NCI-H128 (cell line): ENCODE measurements around the gene EI24.

Source experiments
- DNase-seq: peaks from one replicate; lab custom pipeline; 2025; ENCODE audit not compliant: unreplicated experiment; lab: John Stamatoyannopoulos, UW

Gene EI24

DNA sequence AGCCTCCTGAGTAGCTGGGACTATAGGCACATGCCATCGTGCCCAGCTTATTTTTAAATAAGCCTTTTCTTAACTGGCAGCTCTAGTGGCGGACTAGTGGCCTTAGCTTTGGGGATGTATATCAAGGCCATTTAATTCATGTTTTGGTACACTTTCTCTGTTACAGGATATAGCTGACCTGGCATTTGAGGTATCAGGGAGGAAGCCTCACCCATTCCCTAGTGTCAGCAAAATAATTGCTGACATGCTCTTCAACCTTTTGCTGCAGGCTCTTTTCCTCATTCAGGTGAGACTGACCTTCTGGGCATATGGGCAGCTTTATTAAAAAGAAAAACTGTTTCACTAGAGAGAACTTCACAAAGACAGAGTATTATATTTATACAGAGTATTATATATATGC, 9.5 kb downstream of the EI24 start:
- no peak for DNase-seq

DNA sequence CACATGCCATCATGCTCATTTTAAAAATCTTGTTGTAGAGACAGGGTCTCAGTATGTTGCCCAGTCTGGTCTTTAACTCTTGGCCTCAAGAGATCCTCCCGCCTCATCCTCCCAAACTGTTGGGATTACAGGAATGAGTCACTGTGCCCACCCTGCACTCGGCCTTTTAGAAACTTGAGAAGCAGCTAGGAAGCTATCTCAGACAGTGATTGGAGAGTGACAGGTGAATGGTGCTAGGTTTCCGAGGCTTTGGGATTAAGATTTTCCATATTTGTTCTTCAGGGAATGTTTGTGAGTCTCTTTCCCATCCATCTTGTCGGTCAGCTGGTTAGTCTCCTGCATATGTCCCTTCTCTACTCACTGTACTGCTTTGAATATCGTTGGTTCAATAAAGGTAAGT, 10.5 kb downstream of the EI24 start:
- DNase-seq: no peak

GRCh38 chr11:125583496-125583895, 14.2 kb downstream of the EI24 start:
- DNase-seq: no peak

DNA sequence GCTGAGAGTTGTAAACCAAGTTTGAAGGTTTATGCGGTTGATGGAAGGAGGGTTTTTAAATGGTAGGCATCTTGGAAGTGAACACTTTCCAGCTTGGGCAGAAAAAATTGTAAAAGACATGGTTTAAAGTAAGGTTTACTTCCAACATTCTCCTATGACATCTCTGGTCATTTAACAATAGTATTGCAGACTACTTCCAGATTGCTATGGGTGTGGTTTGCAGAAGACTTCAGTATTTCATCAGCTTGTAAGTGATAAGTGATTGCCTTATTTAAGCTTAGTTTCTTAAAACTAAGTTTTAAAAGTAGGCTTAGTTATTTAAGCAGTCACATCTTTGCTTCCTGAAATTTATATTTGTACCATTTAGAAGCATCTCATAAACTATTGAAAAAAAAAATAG, 16.2 kb downstream of the EI24 start:
- no peak for DNase-seq

GRCh38 chr11:125586623-125587022, 17.3 kb downstream of the EI24 start:
- no peak for DNase-seq

DNA sequence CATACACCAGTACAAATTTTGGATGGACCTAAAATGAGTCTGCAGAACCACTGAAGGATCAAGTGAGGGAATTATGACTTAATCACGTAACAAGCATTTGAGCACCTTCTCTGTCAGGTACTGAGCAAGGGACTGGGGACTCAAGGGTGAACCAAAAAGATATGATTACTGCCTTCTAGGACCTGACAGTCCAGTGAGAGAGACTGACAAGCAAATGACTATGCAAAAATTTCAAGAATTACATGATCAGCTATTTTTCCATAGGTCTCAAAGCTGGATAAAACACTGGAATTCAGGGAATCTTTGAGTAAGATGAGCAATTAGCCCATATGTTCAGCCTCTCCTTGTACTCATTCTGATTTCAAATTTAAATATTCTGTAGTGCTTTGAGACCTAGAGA, 18.2 kb downstream of the EI24 start:
- no peak for DNase-seq

DNA sequence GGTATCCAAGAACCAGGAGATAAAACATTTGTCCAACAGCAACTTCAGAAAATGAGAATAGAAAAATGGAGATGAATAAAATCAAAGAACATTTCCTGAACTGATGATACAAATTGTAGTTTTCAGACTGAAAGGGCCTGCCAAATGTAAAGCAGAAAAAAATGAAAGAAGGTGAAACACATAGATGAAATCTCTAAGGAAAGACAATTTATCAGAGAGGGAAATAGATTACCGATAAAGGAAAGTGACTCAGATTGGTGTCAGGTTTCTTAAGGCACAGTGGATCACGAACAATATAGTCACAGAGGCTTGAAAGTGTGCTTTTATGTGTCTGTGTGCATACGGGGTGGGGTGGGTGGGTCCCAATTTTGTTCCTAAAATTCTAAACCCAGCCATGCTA, 19.2 kb downstream of the EI24 start:
- no peak for DNase-seq

DNA sequence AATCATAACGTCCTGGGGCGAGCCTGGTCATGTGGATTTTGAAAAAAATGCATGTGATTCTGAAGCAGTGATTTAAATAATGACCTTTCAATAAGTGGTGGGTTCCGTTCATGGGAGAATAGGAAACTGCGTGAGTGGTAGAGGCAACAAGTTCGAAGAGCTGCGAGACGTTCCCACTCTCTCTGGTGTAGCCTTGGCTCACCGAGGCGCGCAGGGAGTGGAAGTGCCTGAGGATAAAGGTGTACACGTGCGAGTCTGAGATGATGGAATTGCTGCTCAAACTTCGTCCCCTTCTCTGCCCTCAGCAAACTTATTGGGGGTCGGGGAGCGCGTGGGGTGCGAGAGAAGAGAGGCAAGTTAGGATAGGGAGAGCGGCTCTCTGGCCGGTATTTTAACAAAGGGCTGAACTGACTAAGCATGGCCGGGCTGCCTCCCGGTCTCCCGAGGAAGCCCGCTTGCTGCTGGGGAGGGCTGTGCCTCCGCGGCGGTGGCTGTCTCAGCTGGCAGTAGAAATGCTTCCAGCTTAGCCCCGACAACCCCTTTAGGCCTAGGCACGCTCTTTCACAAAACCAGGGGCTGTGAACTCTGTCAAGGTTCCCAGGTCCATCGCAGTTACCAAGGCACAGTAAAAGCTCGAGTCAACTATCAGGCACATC, 22.5 kb downstream of the EI24 start:
- no peak for DNase-seq

DNA sequence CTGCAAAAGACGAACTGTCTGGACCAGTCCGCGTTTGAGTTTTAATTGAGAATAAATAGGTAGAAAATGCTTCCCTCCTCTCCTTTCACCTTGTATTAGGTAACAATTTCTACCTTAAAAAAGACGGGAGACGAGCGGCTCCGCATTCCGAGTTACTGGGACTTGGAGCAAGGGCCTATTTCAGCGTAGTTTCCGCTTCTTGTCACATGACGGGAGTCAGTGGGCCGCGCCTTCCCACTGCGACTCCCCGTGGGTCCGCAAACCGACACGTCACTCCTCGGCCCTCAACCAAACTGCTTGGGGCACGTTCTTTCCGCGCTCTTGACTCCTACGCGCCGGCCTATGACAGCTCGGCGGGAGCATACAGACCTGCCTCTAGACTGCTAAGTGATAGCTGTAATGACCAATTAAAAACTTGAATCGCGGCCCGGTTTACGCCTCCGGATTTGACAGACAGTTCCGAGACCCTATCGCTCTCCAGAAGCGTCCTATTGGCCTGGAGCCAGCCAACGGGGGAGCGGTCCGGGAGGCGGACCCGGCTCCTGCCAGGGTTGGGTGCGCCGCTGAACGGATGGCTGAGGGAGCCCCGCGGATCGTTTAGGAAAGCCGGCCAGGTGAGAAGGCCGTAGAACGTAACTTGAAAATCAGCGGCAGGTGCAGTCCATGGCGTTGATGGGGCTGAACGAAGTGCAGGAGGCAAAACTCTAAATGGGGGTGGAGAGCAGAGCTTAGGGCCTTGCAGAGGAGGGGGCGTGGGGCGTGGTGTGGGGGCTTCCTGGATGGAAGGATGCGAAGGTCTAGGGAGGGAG, 23.2 kb downstream of the EI24 start, which contains the start of gene STT3A:
TSS of gene STT3A (plus strand) at position 548 of the 809 bp plus-strand sequence. CDS start 3,064 bp downstream, outside the sequence.
- DNase-seq: peak; percentile 98

- DNase-seq: no peak
Observed at GRCh38 chr11:125593114-125593820, 24.0 kb downstream of the EI24 start.

GRCh38 chr11:125594958-125595357, 25.7 kb downstream of the EI24 start:
- DNase-seq: no peak

DNA sequence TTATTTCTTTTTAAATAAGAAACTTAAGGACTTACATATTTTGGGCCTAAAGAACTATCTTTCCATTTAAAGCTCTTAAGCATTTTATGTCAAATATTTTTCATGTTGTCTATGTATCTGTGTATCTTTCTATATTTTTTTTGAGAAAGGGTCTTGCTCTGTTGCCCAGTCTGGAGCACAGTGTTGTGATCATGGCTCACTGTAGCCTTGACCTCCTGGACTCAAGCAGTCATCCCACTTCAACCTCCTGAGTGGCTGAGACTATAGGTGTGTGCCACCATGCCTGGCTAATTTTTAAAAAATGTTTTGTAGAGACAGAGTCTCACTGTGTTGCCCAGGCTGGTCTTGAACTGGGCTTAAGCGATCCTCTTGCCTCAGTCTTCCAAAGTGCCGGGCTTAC, 31.4 kb downstream of the EI24 start:
- no peak for DNase-seq

DNA sequence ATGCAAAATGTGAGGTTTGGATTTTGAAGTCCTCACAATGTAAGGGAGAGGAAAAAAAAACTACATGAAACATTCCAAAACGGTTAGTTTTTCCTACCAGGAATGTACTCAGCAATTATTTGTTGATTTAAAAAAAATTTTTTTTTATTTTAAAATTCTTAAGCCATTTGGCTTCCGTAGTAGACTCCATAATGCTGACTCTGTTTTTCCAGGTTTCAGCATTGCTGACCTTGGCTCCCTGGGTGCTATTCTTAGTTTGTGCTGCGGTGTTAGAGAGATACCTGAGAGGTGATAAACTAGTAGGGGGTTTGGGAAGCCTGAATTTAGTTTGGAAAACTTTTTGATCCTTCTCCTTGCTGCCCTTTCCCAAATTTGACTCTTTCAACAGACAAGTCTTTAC, 33.9 kb downstream of the EI24 start:
- no peak for DNase-seq

- no peak for DNase-seq
Observed at GRCh38 chr11:125605417-125605816, 36.1 kb downstream of the EI24 start.

- no peak for DNase-seq
Observed at GRCh38 chr11:125609545-125609944, 40.3 kb downstream of the EI24 start.

- DNase-seq: no peak
Observed at GRCh38 chr11:125618383-125618782, 49.1 kb downstream of the EI24 start.

- no peak for DNase-seq
Observed at GRCh38 chr11:125621995-125622394, 52.7 kb downstream of the EI24 start.

DNA sequence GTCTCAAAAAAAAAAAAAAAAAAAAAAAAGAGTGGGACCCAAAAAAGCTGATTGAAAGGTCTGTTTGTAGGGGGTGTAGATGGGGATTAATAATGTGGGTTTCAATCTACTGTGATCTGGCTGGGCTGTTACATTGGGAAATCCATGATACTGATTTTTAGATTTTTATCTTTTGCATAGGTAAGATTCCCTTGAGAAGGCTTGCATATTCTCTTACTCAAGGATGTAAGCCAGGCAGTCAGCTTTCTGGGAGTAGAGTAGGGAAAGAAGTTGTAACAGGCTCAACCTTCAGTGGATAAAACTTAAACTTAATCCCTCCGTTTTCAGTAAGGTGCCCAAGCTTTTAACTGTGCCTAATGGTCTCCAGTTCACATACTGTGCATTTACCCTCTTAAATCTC, 53.8 kb downstream of the EI24 start:
- DNase-seq: no peak

DNA sequence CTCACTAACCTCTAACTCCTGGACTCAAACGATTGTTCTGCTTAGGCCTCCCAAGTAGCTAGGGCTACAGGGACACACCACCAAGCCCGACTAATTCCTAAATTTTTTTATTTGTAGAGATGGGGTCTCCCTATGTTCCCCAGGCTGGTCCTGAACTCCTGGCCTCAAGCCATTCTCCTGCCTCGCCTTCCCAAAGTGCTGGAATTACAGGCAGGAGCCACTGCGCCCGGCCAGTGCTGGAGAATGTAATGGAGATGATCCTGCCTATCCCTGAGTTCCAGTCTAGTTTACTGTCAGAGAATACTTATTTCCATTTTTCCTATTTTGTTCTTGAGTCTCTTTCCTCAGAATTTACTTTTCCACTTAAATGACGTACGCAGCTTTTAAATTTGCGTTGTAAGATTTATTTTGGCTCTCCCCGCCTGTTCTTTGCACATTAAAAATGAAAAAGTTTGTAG, 55.5 kb downstream of the EI24 start, which contains the start of gene CHEK1:
TSS of gene CHEK1 (plus strand) at position 408 of the 458 bp plus-strand sequence. CDS start 1,606 bp downstream, outside the sequence.
- no peak for DNase-seq

- DNase-seq: no peak
Observed at GRCh38 chr11:125625225-125625629, 56.0 kb downstream of the EI24 start.

DNA sequence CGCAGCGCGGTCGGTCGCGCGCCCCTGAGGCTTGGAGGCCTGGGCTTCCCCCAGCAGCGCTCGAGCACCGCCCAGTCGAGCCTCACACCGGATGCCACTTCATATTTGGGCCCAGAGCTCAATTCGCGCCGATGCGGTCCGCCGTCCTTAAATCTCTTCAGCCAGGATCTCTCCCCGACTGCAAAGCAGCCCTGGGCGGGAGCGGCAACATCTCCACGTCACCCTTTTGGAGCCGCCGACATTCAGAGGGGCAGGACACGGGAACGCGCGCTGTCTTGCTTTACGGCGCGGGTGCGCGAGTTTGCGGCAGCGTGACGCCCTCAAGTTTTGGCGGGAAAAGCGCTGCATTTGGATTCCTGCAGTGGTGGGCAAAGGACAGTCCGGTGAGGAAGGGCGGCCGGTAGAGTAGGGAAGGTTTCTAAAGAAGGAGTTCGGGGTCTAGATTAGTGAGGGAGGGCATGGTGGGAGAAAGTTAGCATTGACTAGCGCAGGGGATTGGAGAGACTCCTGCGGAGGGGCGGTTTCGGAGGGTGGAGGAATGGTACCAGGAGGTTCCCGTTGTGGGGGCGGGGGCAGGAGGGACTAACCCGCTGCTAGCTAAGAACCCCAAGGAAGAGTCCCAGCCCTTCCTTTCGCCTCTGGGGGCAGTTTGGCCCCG, 56.5 kb downstream of the EI24 start:
- DNase-seq: peak; percentile 75
